AG04449 (cell line): ENCODE data around the gene TMEM72.

ENCODE experiments used
- CTCF ChIA-PET: fragments of 350-600 bp; formaldehyde crosslinking; extraction: SDS; loops from one replicate; lab custom pipeline; 2021; ENCODE audit warnings: antibody characterized with exemption; lab: Yijun Ruan, JAX
- POLR2A ChIA-PET: fragments of 400-600, 350-600 bp; formaldehyde crosslinking; extraction: SDS; loops from one replicate; lab custom pipeline; 2020; ENCODE audit warnings: antibody characterized with exemption, inconsistent platforms; lab: Yijun Ruan, JAX
- DNase-seq: peaks from one replicate; pipeline ENCODE4 v3.0.0-alpha.2; 2010; ENCODE audit warnings: low read depth, low spot score
- H3K4me3 ChIP-seq: 2 replicates; pipeline ENCODE4 v1.5.1; 2011; ENCODE audit warnings: low read depth, mild to moderate bottlenecking, control low read depth, low read length
- CTCF ChIP-seq: IDR thresholded peaks from one replicate; pipeline ENCODE4 v1.5.1; 2011; ENCODE audit warnings: mild to moderate bottlenecking, moderate library complexity, low read length, control low read depth, inconsistent platforms; ENCODE audit not compliant: insufficient read depth; ENCODE audit errors: missing control alignments

TMEM72 gene

DNA sequence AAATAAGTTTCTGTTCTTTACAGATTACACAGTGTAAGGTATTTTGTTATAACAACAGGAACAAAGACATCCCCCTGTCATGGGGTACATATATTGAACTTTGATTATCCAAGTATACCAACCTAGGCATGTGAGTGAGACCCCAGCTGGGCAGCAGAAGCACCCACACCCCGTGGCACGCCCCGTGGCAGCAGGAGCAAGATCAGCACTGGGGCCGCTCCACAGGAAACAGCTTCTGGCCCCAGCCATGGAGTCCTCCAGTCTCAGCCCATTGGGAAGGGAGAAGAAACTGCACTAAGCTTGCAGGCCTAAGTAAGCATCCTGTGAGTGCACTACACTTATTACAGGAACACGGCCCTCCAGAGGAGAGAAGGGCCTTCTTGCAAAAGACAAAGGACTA lies 24.2 kb upstream of the TMEM72 start:
- ChIA-PET CTCF (interaction anchor here (1.4 kb wide), 1 partner anchor 46 kb away, joined by 4 read pairs; no protein-coding TSS in a partner anchor), POLR2A (no interaction called here)
- DNase-seq, result no peak
- TF ChIP-seq CTCF, result no peak
- no peak overlapping the region for H3K4me3 ChIP-seq

- POLR2A ChIA-PET, result no interaction called here
- H3K4me3 ChIP-seq, result no peak overlapping the region
- CTCF ChIA-PET, result no interaction called here
- no peak for TF ChIP-seq CTCF
- DNase-seq, result no peak
Observed at GRCh38 chr10:44888886-44889285, 22.3 kb upstream of the TMEM72 start.

- POLR2A ChIA-PET, result no interaction called here
- TF ChIP-seq CTCF, result no peak
Observed at GRCh38 chr10:44889834-44890233, 21.3 kb upstream of the TMEM72 start.

GRCh38 chr10:44890696-44891563 lies 20.2 kb upstream of the TMEM72 start:
- DNase-seq, result no peak
- no peak overlapping the region for H3K4me3 ChIP-seq
- CTCF ChIA-PET, result no interaction called here
- POLR2A ChIA-PET, result no interaction called here
- TF ChIP-seq CTCF, result no peak

More at GRCh38 chr10:44889834-44890233, 21.3 kb upstream of the TMEM72 start:
- no peak overlapping the region for H3K4me3 ChIP-seq
- CTCF ChIA-PET, result no interaction called here
- DNase-seq, result no peak

DNA sequence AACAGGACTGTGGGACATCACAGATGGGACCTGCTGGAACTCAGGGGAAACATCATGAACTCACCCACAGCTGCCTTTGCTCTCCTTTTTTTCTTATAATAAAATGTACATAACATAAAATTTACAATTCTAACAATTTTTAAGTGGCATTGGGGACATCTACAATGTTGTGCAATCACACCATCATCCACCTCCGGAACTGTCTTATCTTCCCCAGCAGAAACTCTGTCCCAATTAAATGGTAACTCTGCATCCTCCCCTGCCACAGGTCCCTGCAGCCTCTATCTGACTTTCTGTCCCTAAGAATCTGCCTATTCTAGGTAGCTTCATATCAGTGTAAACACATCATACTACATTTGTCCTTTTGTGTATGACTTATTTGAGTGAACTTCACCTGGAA lies 19.4 kb upstream of the TMEM72 start:
- no peak for DNase-seq
- TF ChIP-seq CTCF, result no peak
- ChIA-PET CTCF (no interaction called here), POLR2A (no interaction called here)
- H3K4me3 ChIP-seq, result no peak overlapping the region

DNA sequence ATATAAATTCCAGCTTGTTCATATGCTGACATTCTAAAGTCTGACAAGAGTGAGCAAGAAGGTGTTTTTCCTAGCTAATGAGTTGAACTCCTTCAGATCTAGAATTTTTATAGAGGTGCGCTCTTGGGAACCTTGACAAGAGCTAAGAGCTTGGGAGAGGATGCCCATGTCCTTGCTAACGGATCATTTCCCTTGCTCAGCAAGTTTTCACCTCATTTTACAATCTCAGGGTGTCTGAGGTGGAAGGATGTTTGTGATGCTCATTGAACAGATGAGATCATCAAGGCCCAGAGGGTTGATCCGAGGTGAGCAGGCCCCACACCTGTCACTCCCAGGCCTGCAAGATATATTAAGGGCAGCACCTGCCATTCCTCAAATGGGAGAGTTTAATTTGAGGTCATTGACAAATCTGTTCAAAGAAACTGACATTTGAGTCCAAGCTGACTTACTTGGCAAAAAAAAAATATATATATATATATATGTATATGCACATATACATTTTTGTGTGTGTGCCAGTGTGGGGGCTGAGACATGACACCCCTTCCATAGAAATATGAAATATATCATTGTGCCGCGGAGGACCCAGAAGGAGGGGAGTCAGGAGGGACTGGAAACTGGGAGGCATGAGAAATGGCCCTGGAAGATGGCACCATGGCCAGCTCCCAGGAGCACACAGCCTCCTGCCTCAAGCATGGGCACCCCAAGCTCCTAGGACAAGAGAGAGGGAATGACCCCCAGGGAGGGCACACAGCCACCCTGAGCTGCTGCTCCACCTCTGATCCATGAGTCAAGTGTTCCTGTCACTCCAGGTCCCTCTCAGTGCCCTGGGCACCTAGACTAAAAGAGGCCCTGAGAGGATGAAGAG lies 17.3 kb upstream of the TMEM72 start:
- ChIA-PET CTCF (interaction anchor here (1.6 kb wide), 1 partner anchor 29 kb away, joined by 4 read pairs; no protein-coding TSS in a partner anchor), POLR2A (no interaction called here)
- no peak overlapping the region for H3K4me3 ChIP-seq
- no peak for DNase-seq
- no peak for TF ChIP-seq CTCF
